Measurements from ENCODE around the gene ERO1B.
"Not testable (repeated sequence)": the region's sequence is repeated elsewhere in the genome, so short reads cannot be mapped to it uniquely, and the experiment has no call there.

ERO1B gene

GRCh38 chr1:236242568-236242967, 39.2 kb downstream of the ERO1B start:
- no peak for DNase-seq

- no peak for DNase-seq
These were observed 41.1 kb downstream of the ERO1B start for GRCh38 chr1:236240675-236241074.

GRCh38 chr1:236239092-236239585, 42.6 kb downstream of the ERO1B start:
- no peak for DNase-seq

- no peak for DNase-seq
These were observed 46.6 kb downstream of the ERO1B start for GRCh38 chr1:236235116-236235515.

GRCh38 chr1:236228411-236228810, 53.3 kb downstream of the ERO1B start:
- no peak for DNase-seq

- no peak for DNase-seq
These were observed 59.1 kb downstream of the ERO1B start for GRCh38 chr1:236222632-236223031.

GRCh38 chr1:236220473-236220872, 61.3 kb downstream of the ERO1B start:
- no peak for DNase-seq

GRCh38 chr1:236214761-236215160, 67.0 kb downstream of the ERO1B start:
- no peak for DNase-seq

- no peak for DNase-seq
These were observed 68.2 kb downstream of the ERO1B start for GRCh38 chr1:236213534-236213933.

GRCh38 chr1:236211815-236212214, 69.9 kb downstream of the ERO1B start:
- DNase-seq, result no peak

GRCh38 chr1:236209713-236210112, 72.0 kb downstream of the ERO1B start:
- no peak for DNase-seq

GRCh38 chr1:236209185-236209584, 72.6 kb downstream of the ERO1B start:
- no peak for DNase-seq

GRCh38 chr1:236207569-236207968, 74.2 kb downstream of the ERO1B start:
- DNase-seq, result no peak

- DNase-seq, result no peak
These were observed 74.6 kb downstream of the ERO1B start for GRCh38 chr1:236207121-236207520.

GRCh38 chr1:236206548-236206947, 75.2 kb downstream of the ERO1B start:
- DNase-seq, result no peak

GRCh38 chr1:236204656-236205055, 77.1 kb downstream of the ERO1B start:
- DNase-seq, result no peak

GRCh38 chr1:236204039-236204438, 77.7 kb downstream of the ERO1B start:
- no peak for DNase-seq

GRCh38 chr1:236201786-236202185, 80.0 kb downstream of the ERO1B start:
- DNase-seq, result no peak

- DNase-seq, result no peak
These were observed 80.8 kb downstream of the ERO1B start for GRCh38 chr1:236200925-236201324.

GRCh38 chr1:236193184-236193583, 88.6 kb downstream of the ERO1B start:
- DNase-seq, result no peak

- not testable (repeated sequence) for DNase-seq
These were observed 93.7 kb downstream of the ERO1B start for GRCh38 chr1:236188084-236188483.

- not testable (repeated sequence) for DNase-seq
These were observed 95.3 kb downstream of the ERO1B start for GRCh38 chr1:236186471-236186870.

- no peak for DNase-seq
These were observed 96.1 kb downstream of the ERO1B start for GRCh38 chr1:236185687-236186086.

GRCh38 chr1:236181059-236181458, 100.7 kb downstream of the ERO1B start:
- DNase-seq, result no peak

- DNase-seq, result no peak
These were observed 102.1 kb downstream of the ERO1B start for GRCh38 chr1:236179634-236180033.

Data from midbrain (tissue), 1 donor.